SK-N-SH treated with all-trans-retinoic acid at 6 μM for 48 hours (cell line): Measurements from ENCODE around the gene POLD2.

Source experiments
- ARNTL ChIP-seq: fragments of 450-650 bp; formaldehyde crosslinking; IDR thresholded peaks from 2 replicates; pipeline ENCODE4 v1.5.0; 2020; ENCODE audit warnings: low read depth, mild to moderate bottlenecking, moderate library complexity, borderline replicate concordance
- GLIS3 ChIP-seq: fragments of 250-450 bp; sonication (Bioruptor Pico); IDR thresholded peaks from 2 replicates; pipeline ENCODE4 v1.5.0; 2020; ENCODE audit warnings: mild to moderate bottlenecking, moderate library complexity
- PATZ1 ChIP-seq: fragments of 250-450 bp; sonication (Bioruptor Pico); IDR thresholded peaks from 2 replicates; pipeline ENCODE4 v1.8.0; 2020; ENCODE audit warnings: mild to moderate bottlenecking, moderate library complexity, borderline replicate concordance
- RARB ChIP-seq: fragments of 250-450 bp; sonication (Bioruptor Pico); IDR thresholded peaks from 2 replicates; pipeline ENCODE4 v1.8.0; 2021; ENCODE audit warnings: mild to moderate bottlenecking, moderate library complexity
- TCF4 ChIP-seq: fragments of 250-450 bp; sonication (Bioruptor Pico); IDR thresholded peaks from 2 replicates; pipeline ENCODE4 v1.8.0; 2021; ENCODE audit warnings: mild to moderate bottlenecking, moderate library complexity, borderline replicate concordance
- ZC3H10 ChIP-seq: fragments of 250-450 bp; sonication (Bioruptor Pico); IDR thresholded peaks from 2 replicates; pipeline ENCODE4 v1.5.1; 2021; ENCODE audit warnings: mild to moderate bottlenecking, moderate library complexity
- ZFP30 ChIP-seq: fragments of 450-650 bp; formaldehyde crosslinking; IDR thresholded peaks from 2 replicates; pipeline ENCODE4 v1.5.0; 2022; ENCODE audit warnings: mild to moderate bottlenecking, moderate library complexity
- ZNF70 ChIP-seq: fragments of 450-650 bp; formaldehyde crosslinking; IDR thresholded peaks from 2 replicates; pipeline ENCODE4 v1.5.0; 2020; ENCODE audit warnings: mild to moderate bottlenecking, moderate library complexity
- TF ChIP-seq, protein P1 (sequence below): fragments of 250-450 bp; sonication (Bioruptor Pico); IDR thresholded peaks from 2 replicates; pipeline ENCODE4 v1.5.1; 2020; ENCODE audit warnings: low read depth, mild to moderate bottlenecking, moderate library complexity
- TF ChIP-seq, protein P2 (sequence below): fragments of 250-450 bp; sonication (Bioruptor Pico); IDR thresholded peaks from 2 replicates; pipeline ENCODE4 v1.5.0; 2020; ENCODE audit warnings: mild to moderate bottlenecking, moderate library complexity

- TF ChIP-seq TCF4 (CRISPR knock-in tag): no peak
- TF ChIP-seq, protein P1, sequence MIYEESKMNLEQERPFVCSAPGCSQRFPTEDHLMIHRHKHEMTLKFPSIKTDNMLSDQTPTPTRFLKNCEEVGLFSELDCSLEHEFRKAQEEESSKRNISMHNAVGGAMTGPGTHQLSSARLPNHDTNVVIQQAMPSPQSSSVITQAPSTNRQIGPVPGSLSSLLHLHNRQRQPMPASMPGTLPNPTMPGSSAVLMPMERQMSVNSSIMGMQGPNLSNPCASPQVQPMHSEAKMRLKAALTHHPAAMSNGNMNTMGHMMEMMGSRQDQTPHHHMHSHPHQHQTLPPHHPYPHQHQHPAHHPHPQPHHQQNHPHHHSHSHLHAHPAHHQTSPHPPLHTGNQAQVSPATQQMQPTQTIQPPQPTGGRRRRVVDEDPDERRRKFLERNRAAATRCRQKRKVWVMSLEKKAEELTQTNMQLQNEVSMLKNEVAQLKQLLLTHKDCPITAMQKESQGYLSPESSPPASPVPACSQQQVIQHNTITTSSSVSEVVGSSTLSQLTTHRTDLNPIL (CRISPR knock-in tag): no peak
- TF ChIP-seq, protein P2, sequence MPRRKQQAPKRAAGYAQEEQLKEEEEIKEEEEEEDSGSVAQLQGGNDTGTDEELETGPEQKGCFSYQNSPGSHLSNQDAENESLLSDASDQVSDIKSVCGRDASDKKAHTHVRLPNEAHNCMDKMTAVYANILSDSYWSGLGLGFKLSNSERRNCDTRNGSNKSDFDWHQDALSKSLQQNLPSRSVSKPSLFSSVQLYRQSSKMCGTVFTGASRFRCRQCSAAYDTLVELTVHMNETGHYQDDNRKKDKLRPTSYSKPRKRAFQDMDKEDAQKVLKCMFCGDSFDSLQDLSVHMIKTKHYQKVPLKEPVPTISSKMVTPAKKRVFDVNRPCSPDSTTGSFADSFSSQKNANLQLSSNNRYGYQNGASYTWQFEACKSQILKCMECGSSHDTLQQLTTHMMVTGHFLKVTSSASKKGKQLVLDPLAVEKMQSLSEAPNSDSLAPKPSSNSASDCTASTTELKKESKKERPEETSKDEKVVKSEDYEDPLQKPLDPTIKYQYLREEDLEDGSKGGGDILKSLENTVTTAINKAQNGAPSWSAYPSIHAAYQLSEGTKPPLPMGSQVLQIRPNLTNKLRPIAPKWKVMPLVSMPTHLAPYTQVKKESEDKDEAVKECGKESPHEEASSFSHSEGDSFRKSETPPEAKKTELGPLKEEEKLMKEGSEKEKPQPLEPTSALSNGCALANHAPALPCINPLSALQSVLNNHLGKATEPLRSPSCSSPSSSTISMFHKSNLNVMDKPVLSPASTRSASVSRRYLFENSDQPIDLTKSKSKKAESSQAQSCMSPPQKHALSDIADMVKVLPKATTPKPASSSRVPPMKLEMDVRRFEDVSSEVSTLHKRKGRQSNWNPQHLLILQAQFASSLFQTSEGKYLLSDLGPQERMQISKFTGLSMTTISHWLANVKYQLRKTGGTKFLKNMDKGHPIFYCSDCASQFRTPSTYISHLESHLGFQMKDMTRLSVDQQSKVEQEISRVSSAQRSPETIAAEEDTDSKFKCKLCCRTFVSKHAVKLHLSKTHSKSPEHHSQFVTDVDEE (CRISPR knock-in tag): no peak
- TF ChIP-seq ZC3H10 (CRISPR knock-in tag): no peak
- no peak for TF ChIP-seq GLIS3 (CRISPR knock-in tag)
- TF ChIP-seq RARB: no peak
- TF ChIP-seq PATZ1: no peak
- no peak for TF ChIP-seq ARNTL
- TF ChIP-seq ZNF70 (CRISPR knock-in tag): no peak
- no peak for TF ChIP-seq ZFP30 (CRISPR knock-in tag)
These were observed 31.4 kb upstream of the POLD2 start for GRCh38 chr7:44154703-44155102.
